Measurements from ENCODE around the gene PLCL1.

DNA sequence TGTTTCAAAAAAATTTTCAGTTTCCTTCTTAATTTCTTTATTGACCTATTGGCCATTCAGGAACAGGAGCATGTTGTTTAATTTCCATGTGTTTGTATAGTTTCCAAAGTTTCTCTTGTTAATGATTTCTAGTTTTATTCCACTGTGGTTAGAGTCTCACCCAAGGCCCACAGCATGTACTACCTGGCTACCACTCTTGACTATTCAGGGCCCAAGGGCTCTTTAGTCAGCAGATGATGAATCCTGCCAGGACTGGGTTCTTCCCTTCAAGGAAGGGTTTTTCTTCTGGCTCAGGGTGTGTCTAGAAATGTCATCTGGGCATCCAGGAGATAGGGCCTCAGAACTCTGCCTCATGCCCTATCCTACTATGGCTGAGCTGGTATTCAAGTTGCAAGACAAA, 161.4 kb downstream of the PLCL1 start:
- TF ChIP-seq, protein P1, sequence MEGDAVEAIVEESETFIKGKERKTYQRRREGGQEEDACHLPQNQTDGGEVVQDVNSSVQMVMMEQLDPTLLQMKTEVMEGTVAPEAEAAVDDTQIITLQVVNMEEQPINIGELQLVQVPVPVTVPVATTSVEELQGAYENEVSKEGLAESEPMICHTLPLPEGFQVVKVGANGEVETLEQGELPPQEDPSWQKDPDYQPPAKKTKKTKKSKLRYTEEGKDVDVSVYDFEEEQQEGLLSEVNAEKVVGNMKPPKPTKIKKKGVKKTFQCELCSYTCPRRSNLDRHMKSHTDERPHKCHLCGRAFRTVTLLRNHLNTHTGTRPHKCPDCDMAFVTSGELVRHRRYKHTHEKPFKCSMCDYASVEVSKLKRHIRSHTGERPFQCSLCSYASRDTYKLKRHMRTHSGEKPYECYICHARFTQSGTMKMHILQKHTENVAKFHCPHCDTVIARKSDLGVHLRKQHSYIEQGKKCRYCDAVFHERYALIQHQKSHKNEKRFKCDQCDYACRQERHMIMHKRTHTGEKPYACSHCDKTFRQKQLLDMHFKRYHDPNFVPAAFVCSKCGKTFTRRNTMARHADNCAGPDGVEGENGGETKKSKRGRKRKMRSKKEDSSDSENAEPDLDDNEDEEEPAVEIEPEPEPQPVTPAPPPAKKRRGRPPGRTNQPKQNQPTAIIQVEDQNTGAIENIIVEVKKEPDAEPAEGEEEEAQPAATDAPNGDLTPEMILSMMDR (IDR thresholded peaks at IDR 0.05): no peak
- TF ChIP-seq POLR2A (IDR thresholded peaks at IDR 0.05) (no peak), EP300 (IDR thresholded peaks at IDR 0.05) (no peak)
